DOHH2 (cell line): Measurements from ENCODE around the gene RBP5.

Experiments
- H3F3A ChIP-seq: fragments of 200-600 bp; sonication (generic), shearing (Covaris generic); 2 replicates; pipeline ENCODE4 v1.6.0; 2016; ENCODE audit warnings: antibody characterized with exemption, mild to moderate bottlenecking; ENCODE audit not compliant: control insufficient read depth, insufficient read depth
- H3K27ac ChIP-seq: fragments of 200-600 bp; sonication (generic); 2 replicates; pipeline ENCODE4 v1.5.1; 2014; ENCODE audit warnings: low read depth, mild to moderate bottlenecking, low read length, moderate library complexity
- H3K27me3 ChIP-seq: fragments of 200-600 bp; sonication (generic); 2 replicates; pipeline ENCODE4 v1.6.1; 2014; ENCODE audit warnings: mild to moderate bottlenecking, low read length, mixed read lengths; ENCODE audit not compliant: control insufficient read depth
- H3K36me3 ChIP-seq: fragments of 200-600 bp; sonication (generic); 2 replicates; pipeline ENCODE4 v1.6.1; 2014; ENCODE audit warnings: mild to moderate bottlenecking, low read length, moderate library complexity, mixed read lengths; ENCODE audit not compliant: control insufficient read depth
- H3K4me1 ChIP-seq: fragments of 200-600 bp; sonication (generic); 2 replicates; pipeline ENCODE4 v1.6.1; 2014; ENCODE audit warnings: mild to moderate bottlenecking, low read length, mixed read lengths; ENCODE audit not compliant: control insufficient read depth
- H3K4me2 ChIP-seq: fragments of 200-600 bp; sonication (generic); 2 replicates; pipeline ENCODE4 v1.6.0; 2014; ENCODE audit warnings: mild to moderate bottlenecking, low read length, moderate library complexity
- H3K4me3 ChIP-seq: fragments of 200-600 bp; sonication (generic); 2 replicates; pipeline ENCODE4 v1.5.1; 2014; ENCODE audit warnings: mild to moderate bottlenecking, low read length, mixed read lengths
- H3K79me2 ChIP-seq: fragments of 200-600 bp; sonication (generic); 2 replicates; pipeline ENCODE4 v1.6.1; 2014; ENCODE audit warnings: mild to moderate bottlenecking, low read length, mixed read lengths; ENCODE audit not compliant: control insufficient read depth
- H3K9me2 ChIP-seq: fragments of 200-600 bp; sonication (generic); replicated peaks from 2 replicates; pipeline ENCODE4 v1.6.1; 2014; ENCODE audit warnings: mild to moderate bottlenecking, low read length, mixed read lengths; ENCODE audit not compliant: control insufficient read depth
- H3K9me3 ChIP-seq: fragments of 200-600 bp; sonication (generic); 2 replicates; pipeline ENCODE4 v1.6.1; 2014; ENCODE audit warnings: antibody characterized with exemption, low read length, mixed read lengths; ENCODE audit not compliant: control insufficient read depth, insufficient read depth
- H4K20me1 ChIP-seq: fragments of 200-600 bp; sonication (generic); 2 replicates; pipeline ENCODE4 v1.6.0; 2014; ENCODE audit warnings: low read depth, mild to moderate bottlenecking, antibody characterized with exemption, low read length, moderate library complexity; ENCODE audit not compliant: control insufficient read depth, insufficient read depth
- EZH2phosphoT487 ChIP-seq: fragments of 200-600 bp; sonication (generic); IDR thresholded peaks from 2 replicates; pipeline ENCODE4 v1.6.1; 2017; ENCODE audit warnings: borderline replicate concordance, mild to moderate bottlenecking, antibody characterized with exemption, low read length, moderate library complexity, mixed read lengths
- TF ChIP-seq, protein P1 (sequence below): fragments of 200-600 bp; sonication (generic); IDR thresholded peaks from one replicate; pipeline ENCODE4 v1.5.1; 2014; ENCODE audit warnings: antibody characterized with exemption, mild to moderate bottlenecking, low read depth, low read length; ENCODE audit not compliant: poor library complexity, severe bottlenecking

Gene RBP5

GRCh38 chr12:7116916-7117315 lies 11.8 kb downstream of the RBP5 start:
- Histone ChIP-seq H3K4me2 (no peak overlapping the region), H3K4me1 (no peaks in the 10 kb centered on the region), H3K27ac (no peak overlapping the region), H3K36me3 (no peaks in the 10 kb centered on the region), H4K20me1 (no peaks in the 10 kb centered on the region), H3K9me2 (no peaks in the 10 kb centered on the region), H3K4me3 (no peak overlapping the region), H3K9me3 (no peaks in the 10 kb centered on the region), H3K27me3 (no peaks in the 10 kb centered on the region), H3K79me2 (no peaks in the 10 kb centered on the region), H3F3A (no peaks in the 10 kb centered on the region)
- no peak for TF ChIP-seq EZH2phosphoT487
- TF ChIP-seq, protein P1, sequence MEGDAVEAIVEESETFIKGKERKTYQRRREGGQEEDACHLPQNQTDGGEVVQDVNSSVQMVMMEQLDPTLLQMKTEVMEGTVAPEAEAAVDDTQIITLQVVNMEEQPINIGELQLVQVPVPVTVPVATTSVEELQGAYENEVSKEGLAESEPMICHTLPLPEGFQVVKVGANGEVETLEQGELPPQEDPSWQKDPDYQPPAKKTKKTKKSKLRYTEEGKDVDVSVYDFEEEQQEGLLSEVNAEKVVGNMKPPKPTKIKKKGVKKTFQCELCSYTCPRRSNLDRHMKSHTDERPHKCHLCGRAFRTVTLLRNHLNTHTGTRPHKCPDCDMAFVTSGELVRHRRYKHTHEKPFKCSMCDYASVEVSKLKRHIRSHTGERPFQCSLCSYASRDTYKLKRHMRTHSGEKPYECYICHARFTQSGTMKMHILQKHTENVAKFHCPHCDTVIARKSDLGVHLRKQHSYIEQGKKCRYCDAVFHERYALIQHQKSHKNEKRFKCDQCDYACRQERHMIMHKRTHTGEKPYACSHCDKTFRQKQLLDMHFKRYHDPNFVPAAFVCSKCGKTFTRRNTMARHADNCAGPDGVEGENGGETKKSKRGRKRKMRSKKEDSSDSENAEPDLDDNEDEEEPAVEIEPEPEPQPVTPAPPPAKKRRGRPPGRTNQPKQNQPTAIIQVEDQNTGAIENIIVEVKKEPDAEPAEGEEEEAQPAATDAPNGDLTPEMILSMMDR, result no peak

- Histone ChIP-seq H3K4me3 (no peak overlapping the region), H4K20me1 (no peaks in the 10 kb centered on the region), H3K27me3 (peaks cover 2% of the 10 kb centered on the region; the same call in 1 of the 2 replicates), H3K79me2 (no peaks in the 10 kb centered on the region), H3K4me2 (no peak overlapping the region), H3K9me3 (no peaks in the 10 kb centered on the region), H3F3A (no peaks in the 10 kb centered on the region), H3K27ac (no peak overlapping the region), H3K36me3 (no peaks in the 10 kb centered on the region), H3K9me2 (no peaks in the 10 kb centered on the region), H3K4me1 (no peaks in the 10 kb centered on the region)
- TF ChIP-seq, protein P1, result no peak
- TF ChIP-seq EZH2phosphoT487, result no peak
Measured at GRCh38 chr12:7116196-7116595, 12.5 kb downstream of the RBP5 start.

DNA sequence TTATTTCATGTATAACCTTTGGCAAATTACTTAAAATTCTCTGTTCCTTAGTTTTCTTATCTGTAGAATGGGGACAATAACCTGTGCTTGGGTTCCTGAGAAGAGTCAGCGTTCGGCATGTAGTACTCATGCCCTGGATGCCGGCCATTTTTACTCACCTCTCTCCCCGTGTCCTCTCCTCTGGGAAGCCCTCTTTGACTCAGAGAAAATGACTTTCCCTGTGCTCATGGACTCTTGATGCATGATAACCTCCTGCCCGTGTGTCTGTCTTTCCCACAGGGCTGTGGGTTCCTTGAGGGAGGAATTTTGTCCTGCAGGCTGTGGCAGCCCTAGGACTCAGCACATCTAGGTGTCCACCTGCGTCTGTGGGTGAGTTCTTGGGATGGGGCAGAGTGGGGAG lies 13.8 kb downstream of the RBP5 start:
- no peak overlapping the region for H3K27ac ChIP-seq
- no peaks in the 10 kb centered on the region for H3K9me2 ChIP-seq
- H3K79me2 ChIP-seq, result no peaks in the 10 kb centered on the region
- peaks cover 10% of the 10 kb centered on the region; the same call in 1 of the 2 replicates for H3K27me3 ChIP-seq
- no peaks in the 10 kb centered on the region for H3F3A ChIP-seq
- H3K4me1 ChIP-seq, result no peaks in the 10 kb centered on the region
- H3K9me3 ChIP-seq, result no peaks in the 10 kb centered on the region
- no peaks in the 10 kb centered on the region for H3K36me3 ChIP-seq
- no peaks in the 10 kb centered on the region for H4K20me1 ChIP-seq
- TF ChIP-seq, protein P1, result no peak
- no peak for TF ChIP-seq EZH2phosphoT487
- H3K4me2 ChIP-seq, result no peak overlapping the region
- H3K4me3 ChIP-seq, result no peak overlapping the region
